ENCODE results near the gene TXNDC11.
A peak's percentile ranks its signal among the peaks of the same experiment; 100 is the strongest.

Gene TXNDC11

GRCh38 chr16:11660565-11660964 lies 82.1 kb downstream of the TXNDC11 start:
- no peak for DNase-seq (ENCODE audit: low spot score)

- no peak for DNase-seq (ENCODE audit: low spot score)
These were observed 83.6 kb downstream of the TXNDC11 start for GRCh38 chr16:11658896-11659708.

DNA sequence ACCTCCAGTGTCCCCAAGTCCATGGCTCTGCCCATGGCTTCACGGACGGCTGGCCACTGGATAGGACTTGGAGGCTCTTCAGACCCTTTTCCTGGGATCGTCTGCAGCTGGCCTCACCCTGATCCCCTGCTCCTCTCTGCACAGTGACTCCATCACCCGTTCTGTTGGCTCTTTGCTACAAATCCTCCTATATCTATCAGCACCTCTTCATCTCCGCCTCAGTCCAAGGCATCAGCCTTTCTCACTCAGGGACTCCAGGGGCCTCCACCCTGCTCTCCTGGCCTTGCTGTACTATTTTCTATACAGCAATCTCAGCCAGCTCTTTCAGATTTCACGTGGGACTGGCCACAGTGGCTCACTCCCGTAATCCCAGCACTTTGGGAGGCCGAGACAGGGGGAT lies 85.1 kb downstream of the TXNDC11 start:
- DNase-seq (ENCODE audit: low spot score), result no peak

GRCh38 chr16:11655655-11656054 lies 87.0 kb downstream of the TXNDC11 start:
- no peak for DNase-seq (ENCODE audit: low spot score)

- DNase-seq (ENCODE audit: low spot score), result no peak
These were observed 90.9 kb downstream of the TXNDC11 start for GRCh38 chr16:11651796-11652195.

DNA sequence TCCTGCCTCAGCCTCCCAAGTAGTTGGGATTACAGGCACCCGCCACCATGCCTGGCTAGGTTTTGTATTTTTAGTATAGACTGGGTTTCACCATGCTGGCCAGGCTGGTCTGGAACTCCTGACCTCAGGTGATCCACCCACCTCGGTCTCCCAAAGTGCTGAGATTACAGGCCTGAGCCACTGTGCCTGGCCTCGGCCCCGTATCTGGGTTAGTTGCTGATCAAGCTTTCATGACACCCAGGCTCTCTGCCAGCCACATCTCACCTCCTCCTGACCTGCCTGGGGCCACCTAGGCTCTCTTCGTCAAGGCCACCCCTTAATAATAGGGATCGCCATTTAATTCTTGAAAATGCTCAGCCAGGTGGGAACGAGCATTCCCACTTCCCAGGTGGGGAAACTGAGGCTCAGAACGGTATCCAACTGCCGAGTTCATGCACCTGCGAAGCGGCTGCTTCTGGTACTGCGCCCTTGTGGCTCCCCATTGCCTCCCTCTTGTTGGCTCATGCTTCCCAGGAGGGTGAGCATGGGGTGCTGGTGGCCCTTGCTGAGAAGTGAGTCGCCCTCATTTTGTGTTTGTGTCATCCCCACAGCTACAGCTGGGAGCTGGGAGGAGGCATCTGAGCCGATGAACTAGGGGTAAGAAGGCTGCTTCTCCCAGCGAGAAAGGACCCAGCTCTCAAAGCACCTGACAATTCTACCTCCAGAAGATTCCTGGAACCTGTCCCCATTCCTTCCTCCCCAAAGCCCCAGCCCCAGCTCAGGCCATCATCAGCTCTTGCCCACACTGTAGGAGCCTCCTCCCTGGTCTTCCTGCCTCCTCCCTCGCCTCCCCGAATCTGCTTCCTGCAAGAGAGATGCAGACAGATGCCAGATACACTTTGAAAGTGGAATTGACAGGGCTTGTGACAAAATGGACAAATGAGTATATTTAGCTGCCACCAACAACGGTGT lies 91.7 kb downstream of the TXNDC11 start:
- no peak for DNase-seq (ENCODE audit: low spot score)

GRCh38 chr16:11649276-11649675 lies 93.4 kb downstream of the TXNDC11 start:
- no peak for DNase-seq (ENCODE audit: low spot score)

GRCh38 chr16:11642765-11643116 lies 99.9 kb downstream of the TXNDC11 start:
- no peak for DNase-seq (ENCODE audit: low spot score)

DNA sequence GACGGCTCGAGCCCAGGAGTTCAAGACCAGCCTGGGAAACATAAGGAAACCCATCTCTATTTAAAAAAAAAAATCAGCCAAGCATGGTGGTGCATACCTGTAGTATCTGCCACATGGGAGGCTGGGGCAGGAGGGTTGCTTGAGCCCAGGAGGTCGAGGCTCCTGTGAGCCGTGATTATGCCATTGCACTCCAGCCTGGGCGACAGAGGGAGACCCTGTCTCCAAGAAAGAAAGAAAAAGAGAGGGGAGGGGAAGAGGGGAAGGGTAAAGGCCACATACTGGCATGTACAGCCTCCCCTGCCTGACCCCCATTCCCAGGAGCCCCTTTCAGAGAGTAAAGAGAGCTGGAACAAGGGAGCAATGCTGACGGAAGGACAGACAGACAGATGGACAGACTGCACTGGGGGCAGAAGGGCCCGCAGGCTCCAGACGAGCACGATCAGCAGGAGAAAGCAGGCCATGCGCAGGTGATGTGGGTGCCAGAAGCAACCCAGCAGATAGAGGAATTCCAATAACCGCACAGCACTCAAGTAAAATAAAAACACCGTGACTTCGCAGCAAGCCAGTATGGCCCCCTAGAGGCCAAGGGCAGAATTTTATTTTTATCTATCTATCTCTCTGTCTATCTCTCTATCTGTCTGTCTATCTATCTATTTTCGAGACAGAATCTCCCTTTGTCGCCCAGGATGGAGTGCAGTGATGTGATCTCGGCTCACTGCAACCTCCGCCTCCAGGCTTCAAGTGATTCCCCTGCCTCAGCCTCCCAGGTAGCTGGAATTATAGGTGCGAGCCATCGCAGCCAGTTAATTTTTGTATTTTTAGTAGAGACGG lies 101.5 kb downstream of the TXNDC11 start:
- DNase-seq (ENCODE audit: low spot score), result peak; percentile 77

- DNase-seq (ENCODE audit: low spot score), result peak; percentile 93
These were observed 102.4 kb downstream of the TXNDC11 start for GRCh38 chr16:11639925-11640899.

DNA sequence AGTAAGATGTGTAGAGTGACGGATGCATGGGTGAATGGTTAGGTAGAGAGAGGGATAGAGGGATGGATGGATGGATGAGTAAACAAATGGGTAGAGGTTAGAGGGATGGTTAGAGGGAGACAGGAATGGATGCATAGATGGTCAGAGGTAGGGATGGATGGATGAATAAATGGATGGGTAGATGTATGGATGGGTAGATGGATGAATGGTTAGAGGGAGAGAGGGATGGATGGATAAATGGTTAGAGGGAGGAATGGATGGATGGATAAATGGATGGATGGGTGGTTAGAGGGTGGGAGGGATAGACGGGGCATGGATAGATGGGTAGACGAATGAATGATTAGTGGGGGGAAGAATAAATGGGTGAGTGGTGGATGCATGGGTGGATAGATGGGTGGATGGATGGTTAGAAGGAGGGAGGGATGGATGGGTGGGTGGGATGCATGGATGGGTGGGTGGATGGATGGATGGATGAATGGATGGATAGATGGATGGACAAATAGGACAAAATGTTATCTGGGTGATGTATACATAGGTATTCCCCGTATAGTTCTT lies 103.6 kb downstream of the TXNDC11 start:
- no peak for DNase-seq (ENCODE audit: low spot score)

DNA sequence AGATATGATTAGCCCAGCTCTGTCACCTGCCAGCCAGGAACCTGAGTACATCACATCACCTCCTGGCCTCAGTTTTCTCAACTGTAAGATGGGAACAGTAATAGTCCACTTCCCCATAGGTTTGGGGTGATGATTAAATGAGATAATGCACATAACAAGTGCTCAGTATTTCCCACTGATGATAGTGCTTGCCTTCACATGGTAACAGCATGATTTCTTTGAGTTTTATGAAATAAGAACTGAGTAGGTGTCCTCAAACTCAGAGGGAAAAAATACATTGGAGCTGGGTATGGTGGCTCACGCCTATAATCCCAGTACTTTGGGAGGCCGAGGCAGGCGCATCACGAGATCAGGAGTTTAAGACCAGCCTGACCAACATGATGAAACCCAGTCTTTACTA lies 104.5 kb downstream of the TXNDC11 start:
- no peak for DNase-seq (ENCODE audit: low spot score)

- no peak for DNase-seq (ENCODE audit: low spot score)
These were observed 105.3 kb downstream of the TXNDC11 start for GRCh38 chr16:11637320-11637719.

DNA sequence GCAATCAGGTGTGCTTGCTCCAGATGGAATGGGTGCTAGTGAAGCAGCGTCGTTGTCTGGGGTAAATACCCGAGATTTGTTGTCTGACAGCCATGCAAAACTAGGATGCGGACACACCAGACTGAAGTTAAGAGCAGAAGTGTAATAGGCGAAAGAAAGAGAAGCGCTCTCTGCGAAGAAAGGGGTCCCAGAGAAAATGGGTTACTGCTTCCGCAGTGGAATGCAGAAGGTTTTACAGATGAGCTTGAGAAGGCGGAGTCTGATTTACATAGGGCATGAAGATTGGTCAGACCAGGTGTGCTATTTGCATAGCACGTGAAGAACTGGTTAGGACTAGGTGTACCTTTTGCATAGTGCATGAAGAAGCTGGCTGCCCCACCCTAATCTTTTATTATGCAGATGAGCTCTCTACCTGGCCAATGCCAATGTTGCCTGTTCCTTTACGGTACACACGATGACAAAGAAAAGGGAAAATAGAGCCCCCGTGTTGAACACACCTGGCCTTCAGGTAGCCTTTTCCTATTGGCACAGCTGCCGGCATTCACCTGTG lies 106.4 kb downstream of the TXNDC11 start:
- peak; percentile 67 for DNase-seq (ENCODE audit: low spot score)

- no peak for DNase-seq (ENCODE audit: low spot score)
These were observed 106.9 kb downstream of the TXNDC11 start for GRCh38 chr16:11635679-11636171.

DNA sequence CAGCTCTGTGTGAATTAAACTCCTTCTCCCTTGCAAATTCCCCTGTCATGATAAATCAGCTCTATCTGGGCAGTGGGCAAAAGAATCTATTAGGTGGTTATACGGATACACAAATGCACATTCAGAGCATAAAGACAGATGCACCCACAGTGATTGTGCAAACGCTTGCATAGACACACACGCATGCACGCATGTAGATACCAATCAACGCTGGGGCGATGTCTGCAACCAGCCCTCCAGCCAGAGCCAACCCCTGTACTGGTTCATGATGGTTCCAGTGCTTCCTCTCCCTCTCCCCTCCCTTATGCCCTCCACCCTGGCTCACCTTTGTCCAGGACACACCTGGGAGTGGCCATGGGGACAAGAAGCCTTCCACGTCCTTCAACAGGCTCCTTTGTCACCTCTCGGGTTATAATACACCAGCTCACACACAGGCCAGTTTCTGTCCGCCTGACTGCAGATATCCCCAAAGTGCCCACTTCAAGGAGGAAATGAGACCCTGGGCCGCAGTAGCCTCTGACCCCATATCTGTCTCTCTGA lies 107.5 kb downstream of the TXNDC11 start:
- DNase-seq (ENCODE audit: low spot score), result no peak

DNA sequence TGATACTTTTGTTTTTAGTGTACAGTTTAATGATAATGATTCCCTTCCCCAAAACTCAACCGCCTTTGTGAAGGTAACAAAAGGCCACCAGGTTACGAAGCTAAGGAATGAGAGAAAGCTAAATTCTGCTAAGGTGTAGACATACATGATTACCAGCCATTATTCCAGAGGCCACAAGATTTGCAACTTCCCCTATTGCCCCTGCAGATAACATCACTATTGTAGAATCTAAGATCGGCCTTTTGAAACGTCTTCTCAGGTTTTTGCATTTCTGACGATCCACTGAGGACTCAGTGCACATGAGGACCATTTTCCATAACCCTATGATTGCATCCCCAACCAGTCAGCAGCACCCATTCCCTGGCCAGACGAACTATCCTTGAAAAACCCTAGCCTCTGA lies 108.3 kb downstream of the TXNDC11 start:
- DNase-seq (ENCODE audit: low spot score), result no peak

GRCh38 chr16:11633113-11633512 lies 109.5 kb downstream of the TXNDC11 start:
- DNase-seq (ENCODE audit: low spot score), result no peak

- DNase-seq (ENCODE audit: low spot score), result peak; percentile 78
These were observed 110.2 kb downstream of the TXNDC11 start for GRCh38 chr16:11632455-11632939.

DNA sequence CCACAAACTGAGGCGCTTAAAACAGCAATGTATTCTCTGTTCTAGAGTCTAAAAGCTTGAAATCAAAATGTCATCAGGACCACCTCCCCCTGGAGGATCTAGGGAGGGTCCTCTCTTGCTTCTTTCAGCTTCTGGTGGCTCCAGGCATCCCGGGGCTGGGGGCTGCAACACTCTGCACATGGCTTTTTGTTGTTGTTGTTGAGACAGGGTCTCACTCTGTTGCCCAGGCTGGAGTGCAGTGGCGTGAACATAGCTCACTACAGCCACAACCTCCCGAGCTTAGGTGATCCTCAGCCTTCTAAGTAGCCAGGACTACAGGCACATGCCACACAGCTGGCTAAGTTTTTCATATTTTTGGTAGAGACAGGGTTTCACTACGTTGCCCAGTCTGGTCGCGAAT lies 111.4 kb downstream of the TXNDC11 start:
- no peak for DNase-seq (ENCODE audit: low spot score)

All from kidney tubule cell (primary cell).